GM23338 (cell line): Measurements from ENCODE around the gene ZBTB42. TPM values are rescaled to one million over a fixed set of nuclear protein-coding genes. Genes with fewer than 3 reads are reported as not detected.
A peak's percentile ranks its signal among the peaks of the same experiment; 100 is the strongest.

Experiments used
- ATAC-seq: fragments of 200-7000 bp; cut with Tn5 transposase; 3 replicates; pipeline ENCODE4 v1.9.1; 2020
- DNase-seq: peaks from one replicate; pipeline ENCODE4 v3.0.0-alpha.2; 2015; ENCODE audit warnings: low spot score
- H2AFZ ChIP-seq: fragments of 200-600 bp; sonication (generic); 2 replicates; pipeline ENCODE4 v1.8.0; 2016; ENCODE audit warnings: antibody characterized with exemption, mild to moderate bottlenecking, moderate library complexity
- H3F3A ChIP-seq: fragments of 200-600 bp; sonication (generic); replicated peaks from 2 replicates; pipeline ENCODE4 v1.8.0; 2017; ENCODE audit warnings: antibody characterized with exemption, mixed run types, low read depth
- H3K27ac ChIP-seq: fragments of 200-600 bp; sonication (generic); 2 replicates; pipeline ENCODE4 v1.6.1; 2016; ENCODE audit warnings: low read depth
- H3K27me3 ChIP-seq: fragments of 200-600 bp; sonication (generic); 2 replicates; pipeline ENCODE4 v1.8.0; 2016; ENCODE audit warnings: mild to moderate bottlenecking, mixed run types, moderate library complexity; ENCODE audit not compliant: insufficient read depth
- H3K36me3 ChIP-seq: fragments of 200-600 bp; sonication (generic); 2 replicates; pipeline ENCODE4 v1.8.0; 2016; ENCODE audit warnings: mild to moderate bottlenecking; ENCODE audit not compliant: insufficient read depth
- H3K4me1 ChIP-seq: fragments of 200-600 bp; sonication (generic); 2 replicates; pipeline ENCODE4 v1.8.0; 2016; ENCODE audit warnings: mild to moderate bottlenecking, moderate library complexity; ENCODE audit not compliant: insufficient read depth
- H3K4me2 ChIP-seq: fragments of 200-600 bp; sonication (generic); 2 replicates; pipeline ENCODE4 v1.7.1; 2017; ENCODE audit warnings: mixed run types
- H3K4me3 ChIP-seq: fragments of 200-600 bp; sonication (generic); 2 replicates; pipeline ENCODE4 v1.6.1; 2016; ENCODE audit warnings: mixed run types
- H3K79me2 ChIP-seq: fragments of 200-600 bp; sonication (generic); replicated peaks from 2 replicates; pipeline ENCODE4 v1.8.0; 2017; ENCODE audit warnings: mild to moderate bottlenecking; ENCODE audit not compliant: insufficient read depth
- H3K9me2 ChIP-seq: fragments of 200-600 bp; sonication (generic); 2 replicates; pipeline ENCODE4 v1.8.0; 2017; ENCODE audit not compliant: insufficient read depth
- H4K20me1 ChIP-seq: fragments of 200-600 bp; sonication (generic); replicated peaks from 2 replicates; pipeline ENCODE4 v1.8.0; 2017; ENCODE audit warnings: mild to moderate bottlenecking; ENCODE audit not compliant: insufficient read depth
- H3K27ac Mint-ChIP-seq: 2 replicates; pipeline ENCODE4 v1.8.0; 2020; ENCODE audit warnings: inconsistent platforms, mild to moderate bottlenecking, moderate library complexity, mixed read lengths
- H3K27me3 Mint-ChIP-seq: 3 replicates; pipeline ENCODE4 v1.8.0; 2022; ENCODE audit warnings: low read depth, mild to moderate bottlenecking, moderate library complexity, mixed read lengths, inconsistent platforms; ENCODE audit not compliant: insufficient read depth, poor library complexity
- H3K36me3 Mint-ChIP-seq: 3 replicates; pipeline ENCODE4 v1.8.0; 2021; ENCODE audit warnings: low read depth, mild to moderate bottlenecking, inconsistent platforms, moderate library complexity, mixed read lengths
- H3K4me1 Mint-ChIP-seq: 3 replicates; pipeline ENCODE4 v1.8.0; 2020; ENCODE audit warnings: mild to moderate bottlenecking, inconsistent platforms, mixed read lengths
- H3K4me3 Mint-ChIP-seq: 3 replicates; pipeline ENCODE4 v1.8.0; 2021; ENCODE audit warnings: moderate library complexity, mild to moderate bottlenecking, inconsistent platforms, mixed read lengths
- H3K9me3 Mint-ChIP-seq: 3 replicates; pipeline ENCODE4 v1.8.0; 2020; ENCODE audit warnings: moderate library complexity, mild to moderate bottlenecking, inconsistent platforms, mixed read lengths
- CREB1 ChIP-seq: fragments of 250-450 bp; sonication (Bioruptor Pico); IDR thresholded peaks from 2 replicates; pipeline ENCODE4 v1.5.0; 2020; ENCODE audit warnings: low read depth, mild to moderate bottlenecking, moderate library complexity
- EZH2phosphoT487 ChIP-seq: fragments of 200-600 bp; sonication (generic); IDR thresholded peaks from one replicate; pipeline ENCODE4 v1.8.1; 2018; ENCODE audit warnings: antibody characterized with exemption; ENCODE audit not compliant: unreplicated experiment
- JUNB ChIP-seq: IDR thresholded peaks from one replicate; pipeline ENCODE4 v1.6.1; 2016; ENCODE audit warnings: antibody characterized with exemption; ENCODE audit not compliant: unreplicated experiment
- NANOG ChIP-seq: IDR thresholded peaks from 2 replicates; pipeline ENCODE4 v1.6.1; 2016; ENCODE audit warnings: antibody characterized with exemption, borderline replicate concordance
- STAT1 ChIP-seq: IDR thresholded peaks from one replicate; pipeline ENCODE4 v1.6.1; 2016; ENCODE audit warnings: antibody characterized with exemption; ENCODE audit not compliant: unreplicated experiment
- ZNF114 ChIP-seq: fragments of 250-450 bp; sonication (Bioruptor Pico); IDR thresholded peaks from 2 replicates; pipeline ENCODE4 v1.5.0; 2020; ENCODE audit warnings: mild to moderate bottlenecking, moderate library complexity
- polyA plus RNA-seq: library from polyadenylated mRNA; unstranded; fragments of >200 nt; fragmentation: Nextera tagmentation; extraction: Ambion mirVana; gene quantifications from 2 replicates; pipeline ENCODE4 v1.2.1, GENCODE V29; 2016
- total RNA-seq: library from RNA; depleted of rRNA; stranded (reverse); fragments of >200 nt; shearing (Covaris generic); gene quantifications from 2 replicates; pipeline ENCODE4 v1.2.3, GENCODE V29; 2014
- TF ChIP-seq, protein P1 (sequence below): fragments of 250-450 bp; sonication (Bioruptor Pico); IDR thresholded peaks from 2 replicates; pipeline ENCODE4 v1.5.0; 2020; ENCODE audit warnings: mild to moderate bottlenecking, moderate library complexity
- TF ChIP-seq, protein P2 (sequence below), 2 experiments: fragments of 200-600 bp in 1 of 2; sonication (generic) in 1 of 2; conservative IDR thresholded peaks; 2 replicates each; pipeline versions ENCODE4 v1.5.1 to v1.6.1; 2016 to 2017; ENCODE audit warnings: antibody characterized with exemption in 2 of 2, low read depth in 2 of 2, mild to moderate bottlenecking in 2 of 2, moderate library complexity in 1 of 2

ZBTB42 gene
- total and polyA plus RNA-seq, 2 experiments from 2014 or later: 0.70 to 4.4 TPM

GRCh38 chr14:104773505-104774452, 27.1 kb upstream of the ZBTB42 start:
- DNase-seq: peak; percentile 40
- H3K36me3 ChIP-seq: 0 out of 2 replicates have a peak, but pooled peaks cover 5% of the 10 kb centered on the region

GRCh38 chr14:104774453-104775072, 26.3 kb upstream of the ZBTB42 start:
- H3K79me2 ChIP-seq: no peaks in the 10 kb centered on the region
- Mint-ChIP-seq H3K9me3 (peaks cover 6% of the 10 kb centered on the region; the same call in 2 of the 3 replicates), H3K4me1 (peaks cover 7% of the 10 kb centered on the region), H3K27me3 (peaks cover 4% of the 10 kb centered on the region), H3K27ac (no peak overlapping the region), H3K4me3 (no peak overlapping the region), H3K36me3 (peaks cover 37% of the 10 kb centered on the region)
- no peaks in the 10 kb centered on the region for H4K20me1 ChIP-seq
- DNase-seq (no peak), ATAC-seq (no peak)
- peaks cover 2% of the 10 kb centered on the region; the same call in 1 of the 2 replicates for H3K4me1 ChIP-seq
- no peaks in the 10 kb centered on the region for H3K27me3 ChIP-seq
- no peak overlapping the region for H3K4me3 ChIP-seq
- H3K4me2 ChIP-seq: no peak overlapping the region
- no peak overlapping the region for H3K27ac ChIP-seq
- no peaks in the 10 kb centered on the region for H3K9me2 ChIP-seq
- H2AFZ ChIP-seq: no peak overlapping the region
- 0 out of 2 replicates have a peak, but pooled peaks cover 5% of the 10 kb centered on the region for H3K36me3 ChIP-seq
- no peaks in the 10 kb centered on the region for H3F3A ChIP-seq
- no peak for TF ChIP-seq JUNB
- TF ChIP-seq NANOG: no peak
- TF ChIP-seq CREB1 (CRISPR knock-in tag): no peak
- no peak for TF ChIP-seq ZNF114
- no peak for TF ChIP-seq STAT1
- TF ChIP-seq, protein P1, sequence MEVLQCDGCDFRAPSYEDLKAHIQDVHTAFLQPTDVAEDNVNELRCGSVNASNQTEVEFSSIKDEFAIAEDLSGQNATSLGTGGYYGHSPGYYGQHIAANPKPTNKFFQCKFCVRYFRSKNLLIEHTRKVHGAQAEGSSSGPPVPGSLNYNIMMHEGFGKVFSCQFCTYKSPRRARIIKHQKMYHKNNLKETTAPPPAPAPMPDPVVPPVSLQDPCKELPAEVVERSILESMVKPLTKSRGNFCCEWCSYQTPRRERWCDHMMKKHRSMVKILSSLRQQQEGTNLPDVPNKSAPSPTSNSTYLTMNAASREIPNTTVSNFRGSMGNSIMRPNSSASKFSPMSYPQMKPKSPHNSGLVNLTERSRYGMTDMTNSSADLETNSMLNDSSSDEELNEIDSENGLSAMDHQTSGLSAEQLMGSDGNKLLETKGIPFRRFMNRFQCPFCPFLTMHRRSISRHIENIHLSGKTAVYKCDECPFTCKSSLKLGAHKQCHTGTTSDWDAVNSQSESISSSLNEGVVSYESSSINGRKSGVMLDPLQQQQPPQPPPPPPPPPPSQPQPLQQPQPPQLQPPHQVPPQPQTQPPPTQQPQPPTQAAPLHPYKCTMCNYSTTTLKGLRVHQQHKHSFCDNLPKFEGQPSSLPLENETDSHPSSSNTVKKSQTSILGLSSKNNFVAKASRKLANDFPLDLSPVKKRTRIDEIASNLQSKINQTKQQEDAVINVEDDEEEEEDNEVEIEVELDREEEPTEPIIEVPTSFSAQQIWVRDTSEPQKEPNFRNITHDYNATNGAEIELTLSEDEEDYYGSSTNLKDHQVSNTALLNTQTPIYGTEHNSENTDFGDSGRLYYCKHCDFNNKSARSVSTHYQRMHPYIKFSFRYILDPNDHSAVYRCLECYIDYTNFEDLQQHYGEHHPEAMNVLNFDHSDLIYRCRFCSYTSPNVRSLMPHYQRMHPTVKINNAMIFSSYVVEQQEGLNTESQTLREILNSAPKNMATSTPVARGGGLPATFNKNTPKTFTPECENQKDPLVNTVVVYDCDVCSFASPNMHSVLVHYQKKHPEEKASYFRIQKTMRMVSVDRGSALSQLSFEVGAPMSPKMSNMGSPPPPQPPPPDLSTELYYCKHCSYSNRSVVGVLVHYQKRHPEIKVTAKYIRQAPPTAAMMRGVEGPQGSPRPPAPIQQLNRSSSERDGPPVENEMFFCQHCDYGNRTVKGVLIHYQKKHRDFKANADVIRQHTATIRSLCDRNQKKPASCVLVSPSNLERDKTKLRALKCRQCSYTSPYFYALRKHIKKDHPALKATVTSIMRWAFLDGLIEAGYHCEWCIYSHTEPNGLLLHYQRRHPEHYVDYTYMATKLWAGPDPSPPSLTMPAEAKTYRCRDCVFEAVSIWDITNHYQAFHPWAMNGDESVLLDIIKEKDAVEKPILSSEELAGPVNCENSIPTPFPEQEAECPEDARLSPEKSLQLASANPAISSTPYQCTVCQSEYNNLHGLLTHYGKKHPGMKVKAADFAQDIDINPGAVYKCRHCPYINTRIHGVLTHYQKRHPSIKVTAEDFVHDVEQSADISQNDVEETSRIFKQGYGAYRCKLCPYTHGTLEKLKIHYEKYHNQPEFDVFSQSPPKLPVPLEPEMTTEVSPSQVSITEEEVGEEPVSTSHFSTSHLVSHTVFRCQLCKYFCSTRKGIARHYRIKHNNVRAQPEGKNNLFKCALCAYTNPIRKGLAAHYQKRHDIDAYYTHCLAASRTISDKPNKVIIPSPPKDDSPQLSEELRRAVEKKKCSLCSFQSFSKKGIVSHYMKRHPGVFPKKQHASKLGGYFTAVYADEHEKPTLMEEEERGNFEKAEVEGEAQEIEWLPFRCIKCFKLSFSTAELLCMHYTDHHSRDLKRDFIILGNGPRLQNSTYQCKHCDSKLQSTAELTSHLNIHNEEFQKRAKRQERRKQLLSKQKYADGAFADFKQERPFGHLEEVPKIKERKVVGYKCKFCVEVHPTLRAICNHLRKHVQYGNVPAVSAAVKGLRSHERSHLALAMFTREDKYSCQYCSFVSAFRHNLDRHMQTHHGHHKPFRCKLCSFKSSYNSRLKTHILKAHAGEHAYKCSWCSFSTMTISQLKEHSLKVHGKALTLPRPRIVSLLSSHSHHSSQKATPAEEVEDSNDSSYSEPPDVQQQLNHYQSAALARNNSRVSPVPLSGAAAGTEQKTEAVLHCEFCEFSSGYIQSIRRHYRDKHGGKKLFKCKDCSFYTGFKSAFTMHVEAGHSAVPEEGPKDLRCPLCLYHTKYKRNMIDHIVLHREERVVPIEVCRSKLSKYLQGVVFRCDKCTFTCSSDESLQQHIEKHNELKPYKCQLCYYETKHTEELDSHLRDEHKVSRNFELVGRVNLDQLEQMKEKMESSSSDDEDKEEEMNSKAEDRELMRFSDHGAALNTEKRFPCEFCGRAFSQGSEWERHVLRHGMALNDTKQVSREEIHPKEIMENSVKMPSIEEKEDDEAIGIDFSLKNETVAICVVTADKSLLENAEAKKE: no peak

More at GRCh38 chr14:104773505-104774452, 27.1 kb upstream of the ZBTB42 start:
- Histone ChIP-seq H3K27ac (no peak overlapping the region), H3K4me3 (no peak overlapping the region), H3K4me2 (no peak overlapping the region), H2AFZ (no peak overlapping the region), H3K79me2 (no peaks in the 10 kb centered on the region), H3K4me1 (peaks cover 10% of the 10 kb centered on the region), H3K9me2 (no peaks in the 10 kb centered on the region), H3K27me3 (no peaks in the 10 kb centered on the region), H3F3A (no peaks in the 10 kb centered on the region), H4K20me1 (no peaks in the 10 kb centered on the region)
- peaks cover 6% of the 10 kb centered on the region for H3K27me3 Mint-ChIP-seq
- H3K9me3 Mint-ChIP-seq: peaks cover 6% of the 10 kb centered on the region; the same call in 2 of the 3 replicates
- peaks cover 37% of the 10 kb centered on the region for H3K36me3 Mint-ChIP-seq
- ATAC-seq: peak; percentile 2; the same call in 1 of the 3 replicates
- H3K4me1 Mint-ChIP-seq: peaks cover 15% of the 10 kb centered on the region
- no peak overlapping the region for H3K4me3 Mint-ChIP-seq
- TF ChIP-seq, protein P2, sequence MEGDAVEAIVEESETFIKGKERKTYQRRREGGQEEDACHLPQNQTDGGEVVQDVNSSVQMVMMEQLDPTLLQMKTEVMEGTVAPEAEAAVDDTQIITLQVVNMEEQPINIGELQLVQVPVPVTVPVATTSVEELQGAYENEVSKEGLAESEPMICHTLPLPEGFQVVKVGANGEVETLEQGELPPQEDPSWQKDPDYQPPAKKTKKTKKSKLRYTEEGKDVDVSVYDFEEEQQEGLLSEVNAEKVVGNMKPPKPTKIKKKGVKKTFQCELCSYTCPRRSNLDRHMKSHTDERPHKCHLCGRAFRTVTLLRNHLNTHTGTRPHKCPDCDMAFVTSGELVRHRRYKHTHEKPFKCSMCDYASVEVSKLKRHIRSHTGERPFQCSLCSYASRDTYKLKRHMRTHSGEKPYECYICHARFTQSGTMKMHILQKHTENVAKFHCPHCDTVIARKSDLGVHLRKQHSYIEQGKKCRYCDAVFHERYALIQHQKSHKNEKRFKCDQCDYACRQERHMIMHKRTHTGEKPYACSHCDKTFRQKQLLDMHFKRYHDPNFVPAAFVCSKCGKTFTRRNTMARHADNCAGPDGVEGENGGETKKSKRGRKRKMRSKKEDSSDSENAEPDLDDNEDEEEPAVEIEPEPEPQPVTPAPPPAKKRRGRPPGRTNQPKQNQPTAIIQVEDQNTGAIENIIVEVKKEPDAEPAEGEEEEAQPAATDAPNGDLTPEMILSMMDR (conservative IDR thresholded peaks at IDR 0.05; ENCODE audit: low read depth in 2 of 2): peak in 1 of 2 experiments; percentile 34; a peak in 2 of 4 replicates
- no peak for TF ChIP-seq EZH2phosphoT487
- H3K27ac Mint-ChIP-seq: peak overlapping the region; percentile 75; the same call in 1 of the 2 replicates
